ENCODE measurements around the gene SMIM21. TPM values are rescaled to one million over a fixed set of nuclear protein-coding genes. Genes with fewer than 3 reads are reported as not detected.

Gene SMIM21
- total and polyA plus RNA-seq, 2 of the 8 experiments (the other 6 are each of a cell fraction or from before 2014, with no cell fraction given), result not detected

DNA sequence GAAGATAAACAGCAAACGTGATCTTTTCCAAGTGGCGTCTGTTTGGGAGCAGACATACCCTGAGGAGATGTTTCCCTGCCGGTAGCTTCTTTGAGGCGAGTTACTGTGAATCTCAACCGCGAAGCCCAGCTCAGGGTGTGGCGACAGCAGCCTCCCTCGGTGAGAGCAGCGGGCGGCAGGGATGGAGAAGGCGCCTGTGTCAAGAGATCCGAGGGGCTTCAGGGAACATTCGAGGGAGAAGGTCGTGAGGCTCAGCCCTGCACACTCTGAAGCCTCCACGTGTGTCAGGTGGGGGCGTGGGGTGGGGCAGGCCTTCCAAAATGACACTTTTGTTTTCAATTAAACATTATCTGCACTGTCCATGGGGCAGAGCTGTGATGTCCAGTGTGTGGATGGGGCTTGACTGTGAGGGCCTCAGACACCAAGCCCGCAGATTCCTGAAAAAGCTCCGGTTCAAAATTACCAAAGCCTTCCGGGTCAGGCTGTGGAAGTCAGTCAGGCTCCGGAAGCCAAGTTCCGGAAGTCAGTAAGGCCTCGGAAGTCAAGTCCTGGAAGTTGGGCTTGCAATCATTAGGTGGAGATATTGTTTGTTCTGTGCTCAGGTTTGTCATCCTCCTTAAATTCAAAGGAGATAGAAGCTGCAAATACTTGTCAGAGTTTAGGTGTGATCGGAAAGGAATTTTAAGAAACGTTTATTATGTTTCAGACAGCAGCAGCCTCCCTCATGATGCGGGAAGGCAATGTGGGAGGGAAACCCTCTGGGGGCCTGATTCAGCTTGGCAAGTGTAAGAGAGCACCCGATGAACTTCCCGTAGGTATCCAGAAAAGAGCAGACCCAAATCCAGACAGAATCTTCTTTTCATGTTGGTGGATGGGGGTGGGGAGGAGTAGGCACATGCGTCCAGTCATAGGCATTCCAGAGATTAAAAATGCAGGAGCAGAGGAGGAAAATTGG is 20.7 kb downstream of the SMIM21 start (continued):
- TF ChIP-seq USF2 (IDR thresholded peaks at IDR 0.05; ENCODE audit: low read length), result no peak
- no peak for TF ChIP-seq GTF2F1 (IDR thresholded peaks at IDR 0.05; ENCODE audit: borderline replicate concordance, low read depth, low read length)
